ENCODE data around the gene PERM1. TPM values are rescaled to one million over a fixed set of nuclear protein-coding genes. Genes with fewer than 3 reads are reported as not detected.
A peak's percentile ranks its signal among the peaks of the same experiment; 100 is the strongest.

Gene PERM1
- total RNA-seq, 1 experiment from 2014 or later, result 0.81 TPM

DNA sequence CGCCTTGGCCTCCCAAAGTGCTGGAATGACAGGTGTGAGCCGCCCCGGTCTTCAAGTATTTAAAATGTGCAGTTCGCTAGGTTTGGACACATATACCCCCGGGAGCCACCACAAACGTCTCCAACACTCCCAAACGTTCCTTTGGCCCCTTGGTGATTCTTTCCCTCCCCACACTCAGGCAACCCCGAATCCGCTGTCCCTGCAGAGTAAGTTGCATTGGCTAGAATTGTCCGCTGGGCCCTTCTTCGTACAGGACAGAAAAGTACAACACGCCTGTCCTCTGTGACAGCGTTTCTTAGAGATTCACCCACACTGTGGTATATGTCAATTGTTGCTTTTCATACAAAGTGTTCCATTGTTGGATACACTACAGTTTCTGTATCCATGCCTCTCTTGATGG, 3.2 kb upstream of the PERM1 start:
- H3K4me1 ChIP-seq (replicated peaks; ENCODE audit: insufficient read depth), result no peaks in the 10 kb centered on the region
- no peaks in the 10 kb centered on the region for H3K79me2 ChIP-seq (ENCODE audit: low read depth)
- no peaks in the 10 kb centered on the region for H3K27me3 ChIP-seq (ENCODE audit: insufficient read depth, low read depth)
- no TSS peak for BruUV-seq (replicated peaks)
- DNase-seq, result no peak
- TF ChIP-seq, protein P1, sequence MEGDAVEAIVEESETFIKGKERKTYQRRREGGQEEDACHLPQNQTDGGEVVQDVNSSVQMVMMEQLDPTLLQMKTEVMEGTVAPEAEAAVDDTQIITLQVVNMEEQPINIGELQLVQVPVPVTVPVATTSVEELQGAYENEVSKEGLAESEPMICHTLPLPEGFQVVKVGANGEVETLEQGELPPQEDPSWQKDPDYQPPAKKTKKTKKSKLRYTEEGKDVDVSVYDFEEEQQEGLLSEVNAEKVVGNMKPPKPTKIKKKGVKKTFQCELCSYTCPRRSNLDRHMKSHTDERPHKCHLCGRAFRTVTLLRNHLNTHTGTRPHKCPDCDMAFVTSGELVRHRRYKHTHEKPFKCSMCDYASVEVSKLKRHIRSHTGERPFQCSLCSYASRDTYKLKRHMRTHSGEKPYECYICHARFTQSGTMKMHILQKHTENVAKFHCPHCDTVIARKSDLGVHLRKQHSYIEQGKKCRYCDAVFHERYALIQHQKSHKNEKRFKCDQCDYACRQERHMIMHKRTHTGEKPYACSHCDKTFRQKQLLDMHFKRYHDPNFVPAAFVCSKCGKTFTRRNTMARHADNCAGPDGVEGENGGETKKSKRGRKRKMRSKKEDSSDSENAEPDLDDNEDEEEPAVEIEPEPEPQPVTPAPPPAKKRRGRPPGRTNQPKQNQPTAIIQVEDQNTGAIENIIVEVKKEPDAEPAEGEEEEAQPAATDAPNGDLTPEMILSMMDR (conservative IDR thresholded peaks at IDR 0.05), result no peak
- TF ChIP-seq EZH2 (IDR thresholded peaks at IDR 0.05; ENCODE audit: low read depth), result no peak
- POLR2A ChIA-PET (ENCODE audit: unreplicated experiment), result interaction anchor here (0.7 kb wide), 1 partner anchor 279 kb away, joined by 8 read pairs; no protein-coding TSS in a partner anchor
- no peak overlapping the region for H2AFZ ChIP-seq
- H3K36me3 ChIP-seq (ENCODE audit: low read depth), result no peaks in the 10 kb centered on the region
- intact Hi-C loops (cut with micrococcal nuclease; ENCODE audit: unreplicated experiment), result loop anchor here (10.0 kb wide), 1 partner anchor 250 kb away; the partner anchor contains the start of genes B3GALT6 and SDF4
- no peaks in the 10 kb centered on the region for H3K9me2 ChIP-seq (ENCODE audit: insufficient read depth)
- CTCF ChIA-PET, result no interaction called here
- no peak overlapping the region for H3K4me2 ChIP-seq
- H4K20me1 ChIP-seq (ENCODE audit: insufficient read depth), result no peaks in the 10 kb centered on the region
- no peaks in the 10 kb centered on the region for H3K9me3 ChIP-seq (ENCODE audit: insufficient read depth, low read depth)
- no peak overlapping the region for H3K4me3 ChIP-seq
- peaks cover 6% of the 10 kb centered on the region; the same call in 1 of the 2 replicates for H3F3A ChIP-seq (ENCODE audit: insufficient read depth, low read depth)
- no peak overlapping the region for H3K27ac ChIP-seq

DNA sequence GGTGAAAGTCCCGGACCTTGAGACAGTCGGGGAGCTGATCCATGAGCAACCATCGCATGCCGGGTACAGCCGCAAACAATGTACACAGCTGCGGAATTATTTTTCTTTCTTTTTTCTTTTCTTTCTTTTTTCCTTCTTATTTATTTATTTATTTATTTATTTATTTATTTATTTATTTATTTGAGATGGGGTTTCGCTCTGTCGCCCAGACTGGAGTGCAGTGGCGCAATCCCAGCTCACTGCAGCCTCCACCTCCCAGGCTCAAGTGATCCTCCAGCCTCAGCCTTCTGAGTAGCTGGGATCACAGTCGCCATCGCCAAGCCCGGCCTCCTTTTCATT, 2.6 kb upstream of the PERM1 start:
- no peaks in the 10 kb centered on the region for H3K79me2 ChIP-seq (ENCODE audit: low read depth)
- no peaks in the 10 kb centered on the region for H3K9me2 ChIP-seq (ENCODE audit: insufficient read depth)
- H3K4me3 ChIP-seq, result no peak overlapping the region
- peaks cover 7% of the 10 kb centered on the region; the same call in 1 of the 2 replicates for H3F3A ChIP-seq (ENCODE audit: insufficient read depth, low read depth)
- no peaks in the 10 kb centered on the region for H4K20me1 ChIP-seq (ENCODE audit: insufficient read depth)
- no peak overlapping the region for H3K27ac ChIP-seq
- no peak overlapping the region for H2AFZ ChIP-seq
- H3K36me3 ChIP-seq (ENCODE audit: low read depth), result no peaks in the 10 kb centered on the region
- no TSS peak for BruUV-seq (replicated peaks)
- H3K9me3 ChIP-seq (ENCODE audit: insufficient read depth, low read depth), result no peaks in the 10 kb centered on the region
- no peak for DNase-seq
- TF ChIP-seq EZH2 (IDR thresholded peaks at IDR 0.05; ENCODE audit: low read depth), result no peak
- TF ChIP-seq, protein P1 (conservative IDR thresholded peaks at IDR 0.05), result no peak
- intact Hi-C loops (cut with micrococcal nuclease; ENCODE audit: unreplicated experiment), result loop anchor here (1.0 to 10.0 kb wide), 3 partner anchors 79 to 308 kb away; partner anchors contain the start of genes B3GALT6 and SDF4
- peak overlapping the region; percentile 60 for H3K4me2 ChIP-seq
- H3K27me3 ChIP-seq (ENCODE audit: insufficient read depth, low read depth), result no peaks in the 10 kb centered on the region
- CTCF ChIA-PET, result interaction anchor here (1.1 kb wide), 1 partner anchor 23 kb away, joined by 8 read pairs; no protein-coding TSS in a partner anchor
- POLR2A ChIA-PET (ENCODE audit: unreplicated experiment), result interaction anchor here (0.6 to 0.7 kb wide), 2 partner anchors 17 to 280 kb away, joined by 3 to 8 read pairs; no protein-coding TSS in a partner anchor
- no peaks in the 10 kb centered on the region for H3K4me1 ChIP-seq (replicated peaks; ENCODE audit: insufficient read depth)

DNA sequence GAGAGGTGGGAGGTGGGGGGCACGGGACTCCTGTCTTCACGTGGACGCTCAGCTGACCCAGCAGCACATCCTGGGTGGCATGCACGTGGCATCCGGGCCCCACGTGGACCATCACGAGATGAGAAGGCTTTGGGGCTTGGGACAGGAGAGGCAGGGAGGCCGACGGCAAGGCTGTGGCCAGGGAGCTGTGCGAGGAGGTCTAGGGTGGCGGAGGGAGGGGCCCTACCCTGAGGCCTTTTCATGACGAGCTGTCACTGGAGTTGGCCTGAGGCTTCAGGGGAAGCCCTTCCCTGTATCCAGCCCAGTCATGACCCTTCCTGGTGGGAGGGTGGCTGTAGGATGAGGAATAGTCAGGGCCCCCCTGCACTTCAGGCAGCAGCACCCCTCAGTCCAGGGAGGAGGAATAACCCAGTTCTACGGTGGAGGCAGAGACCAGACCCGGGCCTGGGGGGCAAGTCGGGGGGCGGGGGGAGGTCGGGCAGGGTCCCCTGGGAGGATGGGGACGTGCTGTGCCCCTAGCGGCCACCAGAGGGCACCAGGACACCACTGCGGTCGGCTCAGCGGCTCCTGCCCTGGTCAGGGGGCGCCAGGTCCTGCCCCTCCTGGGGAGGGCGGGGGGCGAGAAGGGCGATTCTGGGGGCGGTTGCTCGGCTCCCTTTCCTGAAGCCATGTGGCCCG, 2.0 kb upstream of the PERM1 start:
- Histone ChIP-seq H4K20me1 (ENCODE audit: insufficient read depth) (no peaks in the 10 kb centered on the region), H3K9me3 (ENCODE audit: insufficient read depth, low read depth) (no peaks in the 10 kb centered on the region), H3F3A (ENCODE audit: insufficient read depth, low read depth) (peaks cover 12% of the 10 kb centered on the region; the same call in 1 of the 2 replicates), H3K4me2 (peak overlapping the region; percentile 60), H3K9me2 (ENCODE audit: insufficient read depth) (no peaks in the 10 kb centered on the region), H3K4me1 (replicated peaks; ENCODE audit: insufficient read depth) (no peaks in the 10 kb centered on the region), H3K79me2 (ENCODE audit: low read depth) (no peaks in the 10 kb centered on the region), H2AFZ (no peak overlapping the region), H3K27me3 (ENCODE audit: insufficient read depth, low read depth) (no peaks in the 10 kb centered on the region), H3K4me3 (no peak overlapping the region), H3K27ac (no peak overlapping the region), H3K36me3 (ENCODE audit: low read depth) (no peaks in the 10 kb centered on the region)
- CTCF ChIA-PET, result interaction anchor here (0.6 to 1.1 kb wide), 2 partner anchors 24 to 25 kb away, joined by 3 to 8 read pairs; partner anchors contain the start of gene NOC2L
- intact Hi-C loops (cut with micrococcal nuclease; ENCODE audit: unreplicated experiment), result loop anchor here (1.0 to 10.0 kb wide), 4 partner anchors 15 to 308 kb away; partner anchors contain the start of genes B3GALT6 and SDF4
- POLR2A ChIA-PET (ENCODE audit: unreplicated experiment), result interaction anchor here (0.6 kb wide), 1 partner anchor 17 kb away, joined by 3 read pairs; no protein-coding TSS in a partner anchor
- TF ChIP-seq, protein P1 (conservative IDR thresholded peaks at IDR 0.05), result peak; percentile 92
- TF ChIP-seq EZH2 (IDR thresholded peaks at IDR 0.05; ENCODE audit: low read depth), result no peak
- no TSS peak for BruUV-seq (replicated peaks)
- peak in 1 of 2 experiments; percentile 55 for DNase-seq
